Activated gamma-delta T cell (primary cell): ENCODE data around the gene OR6B2.
"Not testable (repeated sequence)": the region's sequence is repeated elsewhere in the genome, so short reads cannot be mapped to it uniquely, and the experiment has no call there.

Experiments
- DNase-seq: peaks from one replicate; lab custom pipeline; 2025; lab: John Stamatoyannopoulos, UW
- total RNA-seq, 2 donors: gene quantifications; one replicate each; lab custom pipeline; 2026; lab: John Stamatoyannopoulos, UW

Gene OR6B2
- 0 reads per million in 2 donors for total RNA-seq

GRCh38 chr2:240030379-240031094 lies at the start of gene OR6B2:
TSS of gene OR6B2 (minus strand) at chr2:240030429. CDS start at chr2:240030429, 0 bp downstream.
- DNase-seq: no peak

- DNase-seq: no peak
Measured at GRCh38 chr2:240078631-240079030, 48.4 kb upstream of the OR6B2 start.

- no peak for DNase-seq
Measured at GRCh38 chr2:240077442-240077841, 47.2 kb upstream of the OR6B2 start.

GRCh38 chr2:240074545-240074944 lies 44.3 kb upstream of the OR6B2 start:
- DNase-seq: no peak

- DNase-seq: no peak
Measured at GRCh38 chr2:240070907-240071306, 40.7 kb upstream of the OR6B2 start.

- DNase-seq: no peak
Measured at GRCh38 chr2:240069829-240070228, 39.6 kb upstream of the OR6B2 start.

- no peak for DNase-seq
Measured at GRCh38 chr2:240068193-240068592, 38.0 kb upstream of the OR6B2 start.

GRCh38 chr2:240066489-240066888 lies 36.3 kb upstream of the OR6B2 start:
- no peak for DNase-seq

GRCh38 chr2:240064898-240065297 lies 34.7 kb upstream of the OR6B2 start:
- no peak for DNase-seq

GRCh38 chr2:240060977-240061591 lies 30.9 kb upstream of the OR6B2 start:
- no peak for DNase-seq

GRCh38 chr2:240056678-240057077 lies 26.4 kb upstream of the OR6B2 start:
- DNase-seq: no peak

GRCh38 chr2:240055177-240055917 lies 25.1 kb upstream of the OR6B2 start:
- no peak for DNase-seq

- DNase-seq: no peak
Measured at GRCh38 chr2:240053173-240054155, 23.2 kb upstream of the OR6B2 start, which contains the start of gene OR6B3. TSS of gene OR6B3 (minus strand) at chr2:240053521.

GRCh38 chr2:240052524-240052923 lies 22.3 kb upstream of the OR6B2 start:
- DNase-seq: no peak

- no peak for DNase-seq
Measured at GRCh38 chr2:240051697-240052096, 21.5 kb upstream of the OR6B2 start.

GRCh38 chr2:240050278-240050677 lies 20.0 kb upstream of the OR6B2 start:
- no peak for DNase-seq

GRCh38 chr2:240048237-240048636 lies 18.0 kb upstream of the OR6B2 start:
- no peak for DNase-seq

GRCh38 chr2:240045098-240045497 lies 14.9 kb upstream of the OR6B2 start:
- DNase-seq: no peak

- DNase-seq: not testable (repeated sequence)
Measured at GRCh38 chr2:240044096-240044495, 13.9 kb upstream of the OR6B2 start.

- no peak for DNase-seq
Measured at GRCh38 chr2:240043279-240043989, 13.2 kb upstream of the OR6B2 start.

- DNase-seq: no peak
Measured at GRCh38 chr2:240042740-240043139, 12.5 kb upstream of the OR6B2 start.
